Body of pancreas (tissue), 4 donors: ENCODE results near the gene CNPY1.

Source experiments
- CTCF ChIP-seq, 7 experiments: fragments of 450-650 bp in 4 of 7; fragments of 200-600 bp in 3 of 7; sonication (generic) in 3 of 7; IDR thresholded peaks; one replicate each; pipeline ENCODE4 v1.5.1; 2016 to 2019; ENCODE audit warnings: antibody characterized with exemption in 7 of 7
- POLR2A ChIP-seq, 3 donors: fragments of 450-650 bp; IDR thresholded peaks; one replicate each; pipeline ENCODE4 v1.6.1; 2016; ENCODE audit warnings: antibody characterized with exemption in 3 of 3, mild to moderate bottlenecking in 2 of 3

GRCh38 chr7:155507576-155507975 lies 38.8 kb downstream of the CNPY1 start:
- TF ChIP-seq CTCF (IDR thresholded peaks at IDR 0.05) = no peak
- no peak for TF ChIP-seq POLR2A (IDR thresholded peaks at IDR 0.05)
